GM12878 (cell line): ENCODE measurements around the gene FYTTD1. TPM values are rescaled to one million over a fixed set of nuclear protein-coding genes. Genes with fewer than 3 reads are reported as not detected.

Experiments
- ATAC-seq: fragments of 200-7000 bp; cut with Tn5 transposase; 3 replicates; pipeline ENCODE4 v1.9.1; 2020; ENCODE audit warnings: mild to moderate bottlenecking, moderate library complexity
- BruUV-seq: library from RNA; stranded (reverse); fragments of 400-500 nt; replicated peaks from 2 replicates; lab custom pipeline; 2021; lab: Mats Ljungman, UMichigan
- CTCF ChIA-PET: fragments of 300-600 bp; sonication (Branson Sonifier 250); formaldehyde crosslinking; extraction: SDS; loops from one replicate; lab custom pipeline; 2021; ENCODE audit warnings: inconsistent platforms; lab: Yijun Ruan, JAX
- POLR2A ChIA-PET: fragments of 350-600 bp; formaldehyde crosslinking; extraction: SDS; loops from one replicate; lab custom pipeline; 2021; ENCODE audit warnings: inconsistent platforms; lab: Charles Lee
- RAD21 ChIA-PET: fragments of 300-600 bp; sonication (Branson Sonifier 250); formaldehyde crosslinking; loops from one replicate; lab custom pipeline; 2023; ENCODE audit warnings: antibody characterized with exemption; ENCODE audit not compliant: unreplicated experiment; lab: Charles Lee
- SMC1A ChIA-PET: fragments of 300-600 bp; sonication (Branson Sonifier 250); formaldehyde crosslinking; loops from one replicate; lab custom pipeline; 2023; ENCODE audit not compliant: unreplicated experiment, uncharacterized antibody; lab: Charles Lee
- DNase-seq: peaks from one replicate; pipeline ENCODE4 v3.0.0-alpha.2; 2011; ENCODE audit warnings: low read depth, low spot score
- FAIRE-seq: peaks from 3 replicates; lab custom pipeline; 2011; peaks lifted over from hg19 to GRCh38; lab: Jason Lieb, UNC
- H2AFZ ChIP-seq: 2 replicates; pipeline ENCODE4 v1.6.0; 2011; ENCODE audit warnings: low read depth, low read length, control low read depth; ENCODE audit not compliant: control insufficient read depth
- H3K27ac ChIP-seq: 2 replicates; pipeline ENCODE4 v1.5.1; 2011; ENCODE audit warnings: control low read depth; ENCODE audit not compliant: control insufficient read depth, insufficient read depth
- H3K27me3 ChIP-seq, 2 experiments: replicated peaks in 1 of 2; 2 replicates each; pipeline versions ENCODE4 v1.6.0 to v1.6.1; 2011; ENCODE audit warnings: low read length in 1 of 2; ENCODE audit not compliant: control insufficient read depth in 2 of 2, insufficient read depth in 2 of 2
- H3K36me3 ChIP-seq, 2 experiments: 2 replicates each; pipeline ENCODE4 v1.5.1; 2011; ENCODE audit warnings: low read length in 1 of 2; ENCODE audit not compliant: control insufficient read depth in 2 of 2, insufficient read depth in 2 of 2
- H3K4me1 ChIP-seq: 2 replicates; pipeline ENCODE4 v1.6.1; 2011; ENCODE audit warnings: mild to moderate bottlenecking, low read length, moderate library complexity, mixed read lengths; ENCODE audit not compliant: control insufficient read depth, insufficient read depth
- H3K4me2 ChIP-seq: 2 replicates; pipeline ENCODE4 v1.6.0; 2011; ENCODE audit warnings: control low read depth; ENCODE audit not compliant: control insufficient read depth, insufficient read depth
- H3K4me3 ChIP-seq: fragments of 200-600 bp; sonication (generic); 2 replicates; pipeline ENCODE4 v1.5.1; 2016
- H3K79me2 ChIP-seq: 2 replicates; pipeline ENCODE4 v1.6.0; 2011; ENCODE audit warnings: low read length; ENCODE audit not compliant: control insufficient read depth, insufficient read depth
- H3K9ac ChIP-seq: 2 replicates; pipeline ENCODE4 v1.8.0; 2011; ENCODE audit warnings: low read length, control low read depth, mixed read lengths; ENCODE audit not compliant: control insufficient read depth, insufficient read depth
- H3K9me3 ChIP-seq: replicated peaks from 3 replicates; pipeline ENCODE4 v1.5.1; 2011; ENCODE audit warnings: mild to moderate bottlenecking, low read length; ENCODE audit not compliant: control insufficient read depth, insufficient read depth
- H4K20me1 ChIP-seq: 2 replicates; pipeline ENCODE4 v1.6.0; 2011; ENCODE audit not compliant: control insufficient read depth, insufficient read depth
- CREB1 ChIP-seq: IDR thresholded peaks from 2 replicates; pipeline ENCODE4 v1.6.1; 2012; ENCODE audit warnings: low read depth, mild to moderate bottlenecking, inconsistent platforms
- MLLT1 ChIP-seq: fragments of 450-650 bp; IDR thresholded peaks from 2 replicates; pipeline ENCODE4 v1.6.1; 2016; ENCODE audit warnings: mild to moderate bottlenecking
- MYB ChIP-seq: fragments of 150-350 bp; IDR thresholded peaks from 2 replicates; pipeline ENCODE4 v1.6.1; 2014; ENCODE audit warnings: mild to moderate bottlenecking, low read depth, low read length, borderline replicate concordance
- PAX8 ChIP-seq: fragments of 450-650 bp; IDR thresholded peaks from 2 replicates; pipeline ENCODE4 v1.6.1; 2017; ENCODE audit warnings: mild to moderate bottlenecking, moderate library complexity
- POLR2AphosphoS5 ChIP-seq: IDR thresholded peaks from 2 replicates; pipeline ENCODE4 v1.6.1; 2011; ENCODE audit warnings: mild to moderate bottlenecking, low read length, inconsistent platforms
- REST ChIP-seq: IDR thresholded peaks from 2 replicates; pipeline ENCODE4 v1.6.1; 2012; ENCODE audit warnings: mild to moderate bottlenecking, low read depth, low read length
- SREBF1 ChIP-seq: IDR thresholded peaks from 2 replicates; pipeline ENCODE4 v1.6.1; 2012; ENCODE audit warnings: mild to moderate bottlenecking, low read length
- TAF1 ChIP-seq: IDR thresholded peaks from 2 replicates; pipeline ENCODE4 v1.6.1; 2011; ENCODE audit warnings: mild to moderate bottlenecking, low read depth, low read length, borderline replicate concordance
- ZNF592 ChIP-seq: fragments of 450-650 bp; IDR thresholded peaks from 2 replicates; pipeline ENCODE4 v1.6.1; 2017; ENCODE audit warnings: mild to moderate bottlenecking, moderate library complexity
- WGBS: methylation state at CpG from one replicate; pipeline ENCODE4 v1.1.6; 2016; ENCODE audit warnings: low lambda C conversion rate; ENCODE audit not compliant: insufficient replicate concordance, insufficient coverage; ENCODE audit errors: missing lambda C conversion rate; 5-methylcytosine and 5-hydroxymethylcytosine counted together
- in situ Hi-C: fragments of 300-500 bp; cut with MboI; formaldehyde crosslinking; loops from 9 replicates; pipeline ENCODE4 v1.14.3; 2018; ENCODE audit warnings: mixed read lengths
- intact Hi-C: fragments of 100-400 bp; cut with micrococcal nuclease; formaldehyde crosslinking; loops from one replicate; pipeline ENCODE4 v1.14.2; 2022; ENCODE audit not compliant: unreplicated experiment
- polyA plus RNA-seq, 11 experiments: library from polyadenylated mRNA; depleted of rRNA in 4 of 11; unstranded in 6 of 11; stranded (reverse) in 5 of 11; fragments of >200 nt; fragmentation: Nextera tagmentation in 4 of 11; fragmentation: Illumina TruSeq in 1 of 11; extraction: Ambion mirVana in 4 of 11; extraction: Trizol in 1 of 11; gene quantifications; 1 replicate in 1 of 11; 2 replicates in 10 of 11; pipeline versions ENCODE4 v1.2.1 to v1.2.3, GENCODE V29; 2011 to 2016; ENCODE audit warnings: inconsistent platforms in 2 of 11, missing spikeins in 2 of 11, low read depth in 1 of 11
- total RNA-seq, 4 experiments: library from RNA; depleted of rRNA in 3 of 4; stranded (reverse); fragments of >200 nt in 3 of 4; fragmentation: Illumina TruSeq in 1 of 4; extraction: Trizol in 1 of 4; gene quantifications; 2 replicates each; pipeline versions ENCODE4 v1.2.1 to v1.2.3, GENCODE V29; 2013 to 2021

The FYTTD1 gene
- total and polyA plus RNA-seq, 10 of the 15 experiments (the other 5 are each of a cell fraction or from before 2014, with no cell fraction given), result 25.5 to 101 (median 59.4) TPM

GRCh38 chr3:197791113-197791891 is 41.6 kb downstream of the FYTTD1 start, which contains the start of gene LRCH3 (continued):
- 0 out of 2 replicates have a peak, but pooled peaks have one; percentile 38 for TF ChIP-seq REST

DNA sequence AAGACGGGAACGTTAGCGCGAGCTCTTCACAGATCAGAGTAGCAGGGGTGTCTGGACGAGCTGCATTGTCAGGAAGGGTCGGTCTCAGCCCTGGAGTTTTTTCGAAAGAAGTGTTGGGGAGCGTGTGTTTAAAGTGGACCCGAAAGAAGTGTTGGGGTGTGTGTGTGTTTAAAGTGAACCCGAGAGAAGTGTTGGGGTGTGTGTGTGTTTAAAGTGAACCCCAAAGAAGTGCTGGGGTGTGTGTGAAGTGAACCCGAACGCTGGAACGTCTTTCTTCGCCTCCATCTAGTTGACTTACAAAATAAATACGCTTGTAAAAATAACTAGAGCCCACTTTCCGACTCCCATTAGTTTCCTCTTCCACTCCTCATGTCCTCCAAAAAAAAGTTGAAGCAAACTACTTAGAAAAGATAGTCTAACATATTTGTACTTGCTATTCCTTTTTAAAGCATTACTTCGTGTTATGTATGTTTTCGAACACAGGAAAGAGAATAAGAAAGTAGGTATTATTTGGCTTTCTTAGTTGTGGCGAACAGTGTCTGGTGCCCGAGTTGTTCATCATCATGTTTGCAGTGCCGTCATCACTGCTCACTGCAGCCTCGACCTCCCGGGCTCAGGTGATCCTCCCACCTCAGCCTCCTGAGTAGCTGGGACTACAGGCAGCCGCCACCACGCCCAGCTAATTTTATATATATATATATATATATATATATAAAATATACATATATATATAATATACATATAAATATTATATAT is 42.4 kb downstream of the FYTTD1 start:
- H3K9me3 ChIP-seq, result no peaks in the 10 kb centered on the region; the same call in 2 of the 3 replicates
- in situ Hi-C loops (no loop called here), intact Hi-C loops (loop anchor here (1.0 to 2.0 kb wide), 5 partner anchors 10 to 79 kb away; partner anchors contain the start of gene RUBCN)
- peaks cover 21% of the 10 kb centered on the region; the same call in 1 of the 2 replicates for H3K4me1 ChIP-seq
- ChIA-PET POLR2A (interaction anchor here (0.6 to 4.3 kb wide), 6 partner anchors 8 to 38 kb away, joined by 3 to 46 read pairs (median 4); no protein-coding TSS in a partner anchor), CTCF (interaction anchor here (1.2 to 2.6 kb wide), 5 partner anchors 9 to 43 kb away, joined by 3 to 11 read pairs (median 5); no protein-coding TSS in a partner anchor), RAD21 (interaction anchor here (0.9 to 6.2 kb wide), 6 partner anchors 8 to 79 kb away, joined by 3 to 53 read pairs (median 6); no protein-coding TSS in a partner anchor), SMC1A (interaction anchor here (1.0 to 4.6 kb wide), 8 partner anchors 8 to 80 kb away, joined by 4 to 56 read pairs (median 10); no protein-coding TSS in a partner anchor)
- peak overlapping the region; percentile 97 for H3K27ac ChIP-seq
- 7% methylated on average over 25 of the region's 25 CpGs for WGBS
- no peaks in the 10 kb centered on the region for H3K27me3 ChIP-seq
- no peaks in the 10 kb centered on the region for H3K36me3 ChIP-seq
- H3K4me3 ChIP-seq, result peak overlapping the region; percentile 79
- FAIRE-seq (peak; percentile 27), ATAC-seq (peak; percentile 41), DNase-seq (no peak)
- BruUV-seq, result TSS peak; percentile 62
- H4K20me1 ChIP-seq, result no peaks in the 10 kb centered on the region
- peak overlapping the region; percentile 3; the same call in 1 of the 2 replicates for H3K4me2 ChIP-seq
- peak overlapping the region; percentile 96 for H3K9ac ChIP-seq
- peak overlapping the region; percentile 39 for H2AFZ ChIP-seq
- H3K79me2 ChIP-seq, result peaks cover 67% of the 10 kb centered on the region
- TF ChIP-seq MLLT1 (peak; percentile 31), ZNF592 (no peak), TAF1 (peak; percentile 81), MYB (no peak), CREB1 (0 out of 2 replicates have a peak, but pooled peaks have one; percentile 40), SREBF1 (no peak), PAX8 (0 out of 2 replicates have a peak, but pooled peaks have one; percentile 50), POLR2AphosphoS5 (peak; percentile 64)
